Keratinocyte (primary cell): Measurements from ENCODE around the gene AFMID. TPM values are rescaled to one million over a fixed set of nuclear protein-coding genes. Genes with fewer than 3 reads are reported as not detected.
"Not testable (repeated sequence)": the region's sequence is repeated elsewhere in the genome, so short reads cannot be mapped to it uniquely, and the experiment has no call there.

Experiments used
- DNase-seq: peaks from one replicate; pipeline ENCODE4 v3.0.0-alpha.2; 2011; ENCODE audit warnings: low read depth, missing footprints, low spot score
- FAIRE-seq: peaks from 2 replicates; lab custom pipeline; 2011; peaks lifted over from hg19 to GRCh38; lab: Jason Lieb, UNC
- H2AFZ ChIP-seq: 2 replicates; pipeline ENCODE4 v1.6.0; 2012; ENCODE audit warnings: low read length, control low read depth, inconsistent platforms; ENCODE audit not compliant: control insufficient read depth
- H3K27ac ChIP-seq: 2 replicates; pipeline ENCODE4 v1.5.1; 2011; ENCODE audit warnings: low read length; ENCODE audit not compliant: control insufficient read depth, insufficient read depth
- H3K27me3 ChIP-seq: 3 replicates; pipeline ENCODE4 v1.6.0; 2011; ENCODE audit warnings: low read length; ENCODE audit not compliant: control insufficient read depth, insufficient read depth; ENCODE audit errors: extremely low read depth
- H3K36me3 ChIP-seq, 2 experiments: 2 replicates in 1 of 2; 3 replicates in 1 of 2; pipeline ENCODE4 v1.5.1; 2011; ENCODE audit warnings: low read length in 2 of 2, mild to moderate bottlenecking in 1 of 2; ENCODE audit not compliant: control insufficient read depth in 2 of 2, insufficient read depth in 2 of 2; ENCODE audit errors: extremely low read depth in 1 of 2
- H3K4me1 ChIP-seq: 3 replicates; pipeline ENCODE4 v1.5.1; 2011; ENCODE audit warnings: low read length; ENCODE audit not compliant: control insufficient read depth, insufficient read depth; ENCODE audit errors: extremely low read depth
- H3K4me2 ChIP-seq: 3 replicates; pipeline ENCODE4 v1.6.0; 2011; ENCODE audit warnings: low read depth, low read length; ENCODE audit not compliant: control insufficient read depth, insufficient read depth; ENCODE audit errors: extremely low read depth
- H3K4me3 ChIP-seq, 3 experiments: fragments of 200-600 bp in 1 of 3; sonication (generic) in 1 of 3; 2 replicates in 2 of 3; 3 replicates in 1 of 3; pipeline ENCODE4 v1.5.1; 2011 to 2016; ENCODE audit warnings: low read length in 3 of 3, mild to moderate bottlenecking in 3 of 3, control low read depth in 2 of 3, inconsistent platforms in 1 of 3, low read depth in 1 of 3, mixed read lengths in 1 of 3, mixed run types in 1 of 3, moderate library complexity in 1 of 3; ENCODE audit not compliant: control insufficient read depth in 2 of 3, insufficient read depth in 2 of 3; ENCODE audit errors: extremely low read depth in 1 of 3
- H3K79me2 ChIP-seq: 2 replicates; pipeline ENCODE4 v1.6.0; 2012; ENCODE audit warnings: low read length; ENCODE audit not compliant: control insufficient read depth, insufficient read depth
- H3K9ac ChIP-seq: 3 replicates; pipeline ENCODE4 v1.6.0; 2011; ENCODE audit warnings: low read length; ENCODE audit not compliant: control insufficient read depth, insufficient read depth; ENCODE audit errors: extremely low read depth
- H3K9me1 ChIP-seq: 3 replicates; pipeline ENCODE4 v1.6.0; 2011; ENCODE audit warnings: low read length; ENCODE audit not compliant: control insufficient read depth, insufficient read depth; ENCODE audit errors: extremely low read depth
- H3K9me3 ChIP-seq: 2 replicates; pipeline ENCODE4 v1.5.1; 2012; ENCODE audit warnings: low read depth, low read length; ENCODE audit not compliant: control insufficient read depth
- H4K20me1 ChIP-seq: 3 replicates; pipeline ENCODE4 v1.6.0; 2011; ENCODE audit warnings: low read length; ENCODE audit not compliant: control insufficient read depth, insufficient read depth; ENCODE audit errors: extremely low read depth
- CTCF ChIP-seq, 3 experiments: IDR thresholded peaks in 1 of 3; conservative IDR thresholded peaks in 1 of 3; optimal IDR thresholded peaks in 1 of 3; 2 replicates in 2 of 3; 3 replicates in 1 of 3; pipeline versions ENCODE3 to v1.5.1; 2011; ENCODE audit warnings: low read length in 3 of 3, mild to moderate bottlenecking in 3 of 3, moderate library complexity in 2 of 3, control low read depth in 1 of 3, inconsistent platforms in 1 of 3; ENCODE audit not compliant: insufficient read depth in 2 of 3; ENCODE audit errors: extremely low read depth in 1 of 3
- EZH2 ChIP-seq: IDR thresholded peaks from one replicate; pipeline ENCODE4 v1.6.1; 2012; ENCODE audit warnings: inconsistent platforms, mild to moderate bottlenecking, low read length, moderate library complexity
- dilution Hi-C: fragments of 300-500 bp; cut with MboI; formaldehyde crosslinking; loops from one replicate; pipeline ENCODE4 v1.7.0; 2020; ENCODE audit warnings: low sequenced_read_pairs; ENCODE audit not compliant: extremely low pct_ligation_motif_present
- polyA plus RNA-seq, 5 experiments: library from polyadenylated mRNA; depleted of rRNA in 3 of 5; stranded (reverse) in 3 of 5; stranded (forward) in 1 of 5; unstranded in 1 of 5; fragments of >200 nt; gene quantifications; 1 replicate in 1 of 5; 2 replicates in 3 of 5; 3 replicates in 1 of 5; pipeline versions ENCODE4 v1.2.1 to v1.2.3, GENCODE V29; 2011 to 2012; ENCODE audit warnings: missing spikeins in 2 of 5, low read depth in 1 of 5, low replicate concordance in 1 of 5

The AFMID gene
- polyA plus RNA-seq, 1 donor (not counting 4 experiments of a cell fraction or from before 2014, with no cell fraction given): 21.6 TPM

GRCh38 chr17:78170692-78171590 is 16.2 kb upstream of the AFMID start:
- FAIRE-seq: no peak
- H3K27ac ChIP-seq: no peak overlapping the region
- peaks cover 22% of the 10 kb centered on the region for H3K4me1 ChIP-seq
- no peaks in the 10 kb centered on the region for H3K9me1 ChIP-seq
- H3K79me2 ChIP-seq: no peaks in the 10 kb centered on the region
- no peaks in the 10 kb centered on the region for H4K20me1 ChIP-seq
- H3K9me3 ChIP-seq: no peaks in the 10 kb centered on the region
- no peak overlapping the region for H2AFZ ChIP-seq
- no peak for DNase-seq
- no peak overlapping the region for H3K4me2 ChIP-seq
- no peak overlapping the region for H3K4me3 ChIP-seq
- no peaks in the 10 kb centered on the region for H3K27me3 ChIP-seq
- peaks cover 16 to 17% of the 10 kb centered on the region in 2 experiments for H3K36me3 ChIP-seq
- dilution Hi-C loops: no loop called here
- TF ChIP-seq CTCF (optimal IDR thresholded peaks at IDR 0.05 in 1 of 3, IDR thresholded peaks at IDR 0.05 in 1 of 3, conservative IDR thresholded peaks at IDR 0.05 in 1 of 3; ENCODE audit: extremely low read depth in 1 of 3, insufficient read depth in 2 of 3, low read length in 3 of 3) (no peak), EZH2 (no peak)
- H3K9ac ChIP-seq: no peak overlapping the region

GRCh38 chr17:78171591-78172248 is 15.4 kb upstream of the AFMID start:
- H3K9me1 ChIP-seq, H3K27me3 ChIP-seq, H3K4me2 ChIP-seq, H3K27ac ChIP-seq, H2AFZ ChIP-seq, H3K79me2 ChIP-seq, DNase-seq, H4K20me1 ChIP-seq, H3K9ac ChIP-seq, H3K4me3 ChIP-seq, dilution Hi-C loops, FAIRE-seq, H3K9me3 ChIP-seq: not testable (repeated sequence)
- H3K36me3 ChIP-seq: peaks cover 16 to 20% of the 10 kb centered on the region in 2 experiments
- H3K4me1 ChIP-seq: peaks cover 22% of the 10 kb centered on the region
